ENCODE data around the gene KLHDC7A.

DNA sequence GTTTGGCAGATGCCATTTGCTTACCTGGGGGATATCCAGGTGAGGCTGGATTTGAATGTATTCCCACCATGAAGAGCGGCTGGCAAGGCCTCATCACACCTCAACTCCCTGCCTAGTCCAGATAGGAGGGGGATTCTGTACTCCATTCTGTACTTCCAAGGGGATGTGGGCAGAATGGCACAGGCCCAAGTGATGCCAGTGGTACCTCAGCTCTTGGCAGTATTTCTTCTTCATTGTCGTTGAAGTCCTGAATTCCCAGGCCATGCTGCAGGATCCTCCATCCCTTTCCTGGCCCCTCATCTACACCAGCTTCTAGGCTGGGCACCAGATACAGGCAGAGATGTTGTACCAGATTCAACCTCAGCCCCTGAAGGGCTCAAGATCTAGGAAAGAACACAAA lies 47.9 kb downstream of the KLHDC7A start:
- no peak for TF ChIP-seq CTCF (conservative IDR thresholded peaks at IDR 0.05; ENCODE audit: low read length)
- no peak for TF ChIP-seq EZH2phosphoT487 (IDR thresholded peaks at IDR 0.05; ENCODE audit: borderline replicate concordance, low read depth, low read length)
